ENCODE results near the gene ZFYVE9. TPM values are rescaled to one million over a fixed set of nuclear protein-coding genes. Genes with fewer than 3 reads are reported as not detected.
A peak's percentile ranks its signal among the peaks of the same experiment; 100 is the strongest.

Gene ZFYVE9
- total and polyA plus RNA-seq, 2 donors from 2014 or later = 10.5 to 18.9 TPM

- DNase-seq = no peak
Measured at GRCh38 chr1:52123622-52124021, 18.3 kb upstream of the ZFYVE9 start.

GRCh38 chr1:52125736-52126359 lies 16.0 kb upstream of the ZFYVE9 start:
- Histone ChIP-seq H3K27me3 (ENCODE audit: control insufficient read depth, insufficient read depth, low read length) (no peaks in the 10 kb centered on the region), H3K9me3 (ENCODE audit: control insufficient read depth in 2 of 3, insufficient read depth in 1 of 3, low read length in 3 of 3) (no peaks in the 10 kb centered on the region), H3K4me1 (ENCODE audit: control insufficient read depth in 2 of 3, insufficient read depth in 2 of 3, low read depth in 1 of 3, low read length in 3 of 3) (no peaks in the 10 kb centered on the region), H3K4me3 (ENCODE audit: low read length in 3 of 3) (no peak overlapping the region), H3K9ac (ENCODE audit: low read length in 3 of 3) (no peak overlapping the region), H3K36me3 (ENCODE audit: control insufficient read depth in 2 of 3, insufficient read depth in 3 of 3, low read length in 3 of 3) (no peaks in the 10 kb centered on the region), H3K27ac (ENCODE audit: low read depth in 2 of 2, low read length in 2 of 2) (no peak overlapping the region)
- FAIRE-seq = no peak
- no peak for TF ChIP-seq CTCF (IDR thresholded peaks at IDR 0.05; ENCODE audit: borderline replicate concordance, extremely low read depth, insufficient read depth)
- intact Hi-C loops (cut with DNase I) = no loop called here
- no peak for DNase-seq

More at GRCh38 chr1:52123622-52124021, 18.3 kb upstream of the ZFYVE9 start:
- H3K4me3 ChIP-seq (ENCODE audit: low read length in 3 of 3) = no peak overlapping the region
- no peaks in the 10 kb centered on the region for H3K27me3 ChIP-seq (ENCODE audit: control insufficient read depth, insufficient read depth, low read length)
- intact Hi-C loops (cut with DNase I) = no loop called here
- H3K9me3 ChIP-seq (ENCODE audit: control insufficient read depth in 2 of 3, insufficient read depth in 1 of 3, low read length in 3 of 3) = no peaks in the 10 kb centered on the region
- no peaks in the 10 kb centered on the region for H3K36me3 ChIP-seq (ENCODE audit: control insufficient read depth in 2 of 3, insufficient read depth in 3 of 3, low read length in 3 of 3)
- no peaks in the 10 kb centered on the region for H3K4me1 ChIP-seq (ENCODE audit: control insufficient read depth in 2 of 3, insufficient read depth in 2 of 3, low read depth in 1 of 3, low read length in 3 of 3)
- no peak overlapping the region for H3K27ac ChIP-seq (ENCODE audit: low read depth in 2 of 2, low read length in 2 of 2)
- no peak for FAIRE-seq
- no peak for TF ChIP-seq CTCF (IDR thresholded peaks at IDR 0.05; ENCODE audit: borderline replicate concordance, extremely low read depth, insufficient read depth)
- no peak overlapping the region for H3K9ac ChIP-seq (ENCODE audit: low read length in 3 of 3)

GRCh38 chr1:52127181-52128180 lies 14.4 kb upstream of the ZFYVE9 start:
- DNase-seq (peak in 3 of 5 donors; percentile 26 to 81 (median 45)), FAIRE-seq (no peak)
- no peak overlapping the region for H3K9ac ChIP-seq (ENCODE audit: low read length in 3 of 3)
- no peak overlapping the region for H3K4me3 ChIP-seq (ENCODE audit: low read length in 3 of 3)
- H3K36me3 ChIP-seq (ENCODE audit: control insufficient read depth in 2 of 3, insufficient read depth in 3 of 3, low read length in 3 of 3) = no peaks in the 10 kb centered on the region
- no peaks in the 10 kb centered on the region for H3K4me1 ChIP-seq (ENCODE audit: control insufficient read depth in 2 of 3, insufficient read depth in 2 of 3, low read depth in 1 of 3, low read length in 3 of 3)
- no peaks in the 10 kb centered on the region for H3K27me3 ChIP-seq (ENCODE audit: control insufficient read depth, insufficient read depth, low read length)
- no peaks in the 10 kb centered on the region for H3K9me3 ChIP-seq (ENCODE audit: control insufficient read depth in 2 of 3, insufficient read depth in 1 of 3, low read length in 3 of 3)
- TF ChIP-seq CTCF (IDR thresholded peaks at IDR 0.05; ENCODE audit: borderline replicate concordance, extremely low read depth, insufficient read depth) = peak; percentile 62
- H3K27ac ChIP-seq (ENCODE audit: low read depth in 2 of 2, low read length in 2 of 2) = no peak overlapping the region
- intact Hi-C loops (cut with DNase I) = no loop called here
